HG03565 (cell line): ENCODE data around the gene TMEM128.
A peak's percentile ranks its signal among the peaks of the same experiment; 100 is the strongest.
"Not testable (repeated sequence)": the region's sequence is repeated elsewhere in the genome, so short reads cannot be mapped to it uniquely, and the experiment has no call there.

Source experiments
- ATAC-seq: cut with Tn5 transposase; IDR thresholded peaks from one replicate; pipeline ENCODE4 v1.9.1; 2021; ENCODE audit warnings: mild to moderate bottlenecking, moderate library complexity; ENCODE audit not compliant: unreplicated experiment

Gene TMEM128

GRCh38 chr4:4248029-4248884, at the start of gene TMEM128:
TSS of gene TMEM128 (minus strand) at chr4:4248223. CDS start at chr4:4248202, 21 bp downstream.
- peak; percentile 95 for ATAC-seq

- no peak for ATAC-seq
These were observed 48.3 kb upstream of the TMEM128 start for GRCh38 chr4:4296283-4296846.

GRCh38 chr4:4293279-4293678, 45.3 kb upstream of the TMEM128 start:
- no peak for ATAC-seq

GRCh38 chr4:4289941-4290850, 42.2 kb upstream of the TMEM128 start, which contains the start of the genes LYAR and ZBTB49:
TSS of gene LYAR (minus strand) at chr4:4290154. CDS start at chr4:4283742, 6,412 bp downstream.
TSS of gene ZBTB49 (plus strand) at chr4:4290251. CDS start at chr4:4299946, 9,695 bp downstream.
- peak; percentile 77 for ATAC-seq

GRCh38 chr4:4289597-4289940, 41.5 kb upstream of the TMEM128 start:
- peak; percentile 5 for ATAC-seq

GRCh38 chr4:4289055-4289454, 41.0 kb upstream of the TMEM128 start:
- no peak for ATAC-seq

- no peak for ATAC-seq
These were observed 40.1 kb upstream of the TMEM128 start for GRCh38 chr4:4288098-4288497.

- ATAC-seq, result no peak
These were observed 37.0 kb upstream of the TMEM128 start for GRCh38 chr4:4284827-4285618.

- no peak for ATAC-seq
These were observed 33.8 kb upstream of the TMEM128 start for GRCh38 chr4:4281787-4282186.

GRCh38 chr4:4277531-4277930, 29.5 kb upstream of the TMEM128 start:
- no peak for ATAC-seq

GRCh38 chr4:4274226-4274625, 26.2 kb upstream of the TMEM128 start:
- no peak for ATAC-seq

- ATAC-seq, result no peak
These were observed 23.9 kb upstream of the TMEM128 start for GRCh38 chr4:4271912-4272311.

GRCh38 chr4:4270529-4270928, 22.5 kb upstream of the TMEM128 start:
- no peak for ATAC-seq

GRCh38 chr4:4269856-4270255, 21.8 kb upstream of the TMEM128 start:
- no peak for ATAC-seq

- ATAC-seq, result no peak
These were observed 21.3 kb upstream of the TMEM128 start for GRCh38 chr4:4269331-4269731.

GRCh38 chr4:4268776-4269175, 20.8 kb upstream of the TMEM128 start:
- ATAC-seq, result no peak

GRCh38 chr4:4267981-4268380, 20.0 kb upstream of the TMEM128 start:
- ATAC-seq, result no peak

GRCh38 chr4:4260185-4260751, 12.2 kb upstream of the TMEM128 start:
- no peak for ATAC-seq

- ATAC-seq, result no peak
These were observed 11.6 kb upstream of the TMEM128 start for GRCh38 chr4:4259484-4260100.

GRCh38 chr4:4257705-4258104, 9.7 kb upstream of the TMEM128 start:
- ATAC-seq, result not testable (repeated sequence)
